Measurements from ENCODE around the gene NOL4L. TPM values are rescaled to one million over a fixed set of nuclear protein-coding genes. Genes with fewer than 3 reads are reported as not detected.
"Not testable (repeated sequence)": the region's sequence is repeated elsewhere in the genome, so short reads cannot be mapped to it uniquely, and the experiment has no call there.

The NOL4L gene
- total RNA-seq, 1 donor from 2014 or later, result 15.4 TPM

GRCh38 chr20:32433311-32434021, 151.7 kb downstream of the NOL4L start:
- no peak for DNase-seq (ENCODE audit: low read depth)

GRCh38 chr20:32432277-32432676, 152.9 kb downstream of the NOL4L start:
- no peak for DNase-seq (ENCODE audit: low read depth)

- DNase-seq (ENCODE audit: low read depth), result no peak
Observed at GRCh38 chr20:32431457-32431856, 153.7 kb downstream of the NOL4L start.

GRCh38 chr20:32429745-32430360, 155.3 kb downstream of the NOL4L start:
- no peak for DNase-seq (ENCODE audit: low read depth)

- DNase-seq (ENCODE audit: low read depth), result no peak
Observed at GRCh38 chr20:32429343-32429742, 155.8 kb downstream of the NOL4L start.

- no peak for DNase-seq (ENCODE audit: low read depth)
Observed at GRCh38 chr20:32427996-32428395, 157.1 kb downstream of the NOL4L start.

- no peak for DNase-seq (ENCODE audit: low read depth)
Observed at GRCh38 chr20:32421290-32421689, 163.8 kb downstream of the NOL4L start.

- no peak for DNase-seq (ENCODE audit: low read depth)
Observed at GRCh38 chr20:32418376-32418775, 166.8 kb downstream of the NOL4L start.

GRCh38 chr20:32416206-32416605, 168.9 kb downstream of the NOL4L start:
- no peak for DNase-seq (ENCODE audit: low read depth)

- DNase-seq (ENCODE audit: low read depth), result no peak
Observed at GRCh38 chr20:32415494-32415893, 169.6 kb downstream of the NOL4L start.

GRCh38 chr20:32411955-32412706, 173.0 kb downstream of the NOL4L start:
- no peak for DNase-seq (ENCODE audit: low read depth)

- DNase-seq (ENCODE audit: low read depth), result not testable (repeated sequence)
Observed at GRCh38 chr20:32407131-32407750, 177.9 kb downstream of the NOL4L start.

- no peak for DNase-seq (ENCODE audit: low read depth)
Observed at GRCh38 chr20:32406701-32407100, 178.4 kb downstream of the NOL4L start.

- no peak for DNase-seq (ENCODE audit: low read depth)
Observed at GRCh38 chr20:32404017-32404416, 181.1 kb downstream of the NOL4L start.

- no peak for DNase-seq (ENCODE audit: low read depth)
Observed at GRCh38 chr20:32400476-32400875, 184.7 kb downstream of the NOL4L start.

- no peak for DNase-seq (ENCODE audit: low read depth)
Observed at GRCh38 chr20:32397567-32398084, 187.5 kb downstream of the NOL4L start.

GRCh38 chr20:32396646-32397160, 188.4 kb downstream of the NOL4L start:
- DNase-seq (ENCODE audit: low read depth), result no peak

- DNase-seq (ENCODE audit: low read depth), result no peak
Observed at GRCh38 chr20:32395066-32395465, 190.1 kb downstream of the NOL4L start.

Measured in renal cortical epithelial cell (primary cell).